ENCODE results near the gene SLC25A21. TPM values are rescaled to one million over a fixed set of nuclear protein-coding genes. Genes with fewer than 3 reads are reported as not detected.

SLC25A21 gene
- total RNA-seq, 1 experiment from 2014 or later, result 2.1 TPM

DNA sequence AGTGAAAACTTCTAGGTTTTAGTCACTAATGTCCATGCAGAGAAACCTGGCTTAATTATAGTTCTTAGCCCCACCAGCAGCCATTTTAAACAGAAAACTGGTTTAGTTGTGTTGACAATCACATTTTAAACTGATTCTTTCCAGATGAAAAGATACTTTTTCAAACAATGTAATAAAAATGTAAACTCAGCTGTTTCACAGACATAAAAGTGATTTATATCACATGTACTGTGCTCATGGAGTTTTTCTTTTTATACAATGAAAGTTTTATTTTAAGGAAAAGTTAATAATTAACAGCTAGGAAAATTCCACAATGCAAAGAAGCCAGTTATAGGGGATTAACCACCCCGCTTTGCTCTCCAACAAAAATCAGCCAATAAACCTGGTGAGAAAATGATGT lies 381.0 kb downstream of the SLC25A21 start:
- Histone ChIP-seq H3K27ac (ENCODE audit: low read length) (no peak overlapping the region), H3K4me1 (ENCODE audit: control insufficient read depth, insufficient read depth, low read length) (no peaks in the 10 kb centered on the region), H3K9me3 (ENCODE audit: control insufficient read depth, insufficient read depth, low read depth, low read length) (no peaks in the 10 kb centered on the region), H3K27me3 (ENCODE audit: control insufficient read depth, insufficient read depth, low read length) (no peaks in the 10 kb centered on the region), H3K4me3 (ENCODE audit: low read depth in 2 of 2, low read length in 2 of 2) (no peak overlapping the region), H3K36me3 (ENCODE audit: control insufficient read depth, insufficient read depth, low read length) (no peaks in the 10 kb centered on the region)
- ChIA-PET POLR2A (no interaction called here), CTCF (no interaction called here)
- no TSS peak for BruUV-seq (replicated peaks)
- no peak for DNase-seq (ENCODE audit: low read depth, low spot score)
- ATAC-seq, result no peak
- in situ Hi-C loops (cut with HindIII; ENCODE audit: low pct_unique_long_range_greater_than_20kb, low sequenced_read_pairs) (no loop called here), intact Hi-C loops (cut with micrococcal nuclease; ENCODE audit: unreplicated experiment) (no loop called here)
- TF ChIP-seq, protein P1, sequence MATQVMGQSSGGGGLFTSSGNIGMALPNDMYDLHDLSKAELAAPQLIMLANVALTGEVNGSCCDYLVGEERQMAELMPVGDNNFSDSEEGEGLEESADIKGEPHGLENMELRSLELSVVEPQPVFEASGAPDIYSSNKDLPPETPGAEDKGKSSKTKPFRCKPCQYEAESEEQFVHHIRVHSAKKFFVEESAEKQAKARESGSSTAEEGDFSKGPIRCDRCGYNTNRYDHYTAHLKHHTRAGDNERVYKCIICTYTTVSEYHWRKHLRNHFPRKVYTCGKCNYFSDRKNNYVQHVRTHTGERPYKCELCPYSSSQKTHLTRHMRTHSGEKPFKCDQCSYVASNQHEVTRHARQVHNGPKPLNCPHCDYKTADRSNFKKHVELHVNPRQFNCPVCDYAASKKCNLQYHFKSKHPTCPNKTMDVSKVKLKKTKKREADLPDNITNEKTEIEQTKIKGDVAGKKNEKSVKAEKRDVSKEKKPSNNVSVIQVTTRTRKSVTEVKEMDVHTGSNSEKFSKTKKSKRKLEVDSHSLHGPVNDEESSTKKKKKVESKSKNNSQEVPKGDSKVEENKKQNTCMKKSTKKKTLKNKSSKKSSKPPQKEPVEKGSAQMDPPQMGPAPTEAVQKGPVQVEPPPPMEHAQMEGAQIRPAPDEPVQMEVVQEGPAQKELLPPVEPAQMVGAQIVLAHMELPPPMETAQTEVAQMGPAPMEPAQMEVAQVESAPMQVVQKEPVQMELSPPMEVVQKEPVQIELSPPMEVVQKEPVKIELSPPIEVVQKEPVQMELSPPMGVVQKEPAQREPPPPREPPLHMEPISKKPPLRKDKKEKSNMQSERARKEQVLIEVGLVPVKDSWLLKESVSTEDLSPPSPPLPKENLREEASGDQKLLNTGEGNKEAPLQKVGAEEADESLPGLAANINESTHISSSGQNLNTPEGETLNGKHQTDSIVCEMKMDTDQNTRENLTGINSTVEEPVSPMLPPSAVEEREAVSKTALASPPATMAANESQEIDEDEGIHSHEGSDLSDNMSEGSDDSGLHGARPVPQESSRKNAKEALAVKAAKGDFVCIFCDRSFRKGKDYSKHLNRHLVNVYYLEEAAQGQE (IDR thresholded peaks at IDR 0.05; ENCODE audit: insufficient read depth in 1 of 2, low read depth in 2 of 2, low read length in 1 of 2), result no peak
- TF ChIP-seq TCF7L2 (IDR thresholded peaks at IDR 0.05; ENCODE audit: low read depth, low read length) (no peak), POLR2AphosphoS5 (IDR thresholded peaks at IDR 0.05; ENCODE audit: low read depth, low read length) (no peak), SIN3A (IDR thresholded peaks at IDR 0.05; ENCODE audit: borderline replicate concordance, insufficient read depth, low read depth, low read length) (no peak)
- TF ChIP-seq, protein P2, sequence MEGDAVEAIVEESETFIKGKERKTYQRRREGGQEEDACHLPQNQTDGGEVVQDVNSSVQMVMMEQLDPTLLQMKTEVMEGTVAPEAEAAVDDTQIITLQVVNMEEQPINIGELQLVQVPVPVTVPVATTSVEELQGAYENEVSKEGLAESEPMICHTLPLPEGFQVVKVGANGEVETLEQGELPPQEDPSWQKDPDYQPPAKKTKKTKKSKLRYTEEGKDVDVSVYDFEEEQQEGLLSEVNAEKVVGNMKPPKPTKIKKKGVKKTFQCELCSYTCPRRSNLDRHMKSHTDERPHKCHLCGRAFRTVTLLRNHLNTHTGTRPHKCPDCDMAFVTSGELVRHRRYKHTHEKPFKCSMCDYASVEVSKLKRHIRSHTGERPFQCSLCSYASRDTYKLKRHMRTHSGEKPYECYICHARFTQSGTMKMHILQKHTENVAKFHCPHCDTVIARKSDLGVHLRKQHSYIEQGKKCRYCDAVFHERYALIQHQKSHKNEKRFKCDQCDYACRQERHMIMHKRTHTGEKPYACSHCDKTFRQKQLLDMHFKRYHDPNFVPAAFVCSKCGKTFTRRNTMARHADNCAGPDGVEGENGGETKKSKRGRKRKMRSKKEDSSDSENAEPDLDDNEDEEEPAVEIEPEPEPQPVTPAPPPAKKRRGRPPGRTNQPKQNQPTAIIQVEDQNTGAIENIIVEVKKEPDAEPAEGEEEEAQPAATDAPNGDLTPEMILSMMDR (IDR thresholded peaks at IDR 0.05), result no peak

DNA sequence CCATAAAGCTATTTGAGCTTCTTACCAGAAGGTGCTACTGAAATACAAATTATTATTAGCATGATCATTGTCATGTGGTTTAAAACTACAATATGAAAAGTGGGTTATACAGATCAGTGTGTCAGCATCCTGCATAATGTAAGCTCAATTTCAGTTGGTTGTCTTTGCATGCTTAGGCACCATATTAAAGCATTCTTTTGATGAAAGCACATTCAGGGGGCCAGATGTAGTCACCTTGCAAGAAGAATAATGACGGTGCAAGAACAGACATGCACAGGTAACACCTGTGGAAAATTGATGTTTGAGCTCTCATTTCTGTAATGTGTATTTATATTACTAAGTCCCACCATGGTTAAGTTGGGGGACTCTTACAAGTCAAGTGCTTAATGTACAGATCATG lies 386.9 kb downstream of the SLC25A21 start:
- Histone ChIP-seq H3K4me1 (ENCODE audit: control insufficient read depth, insufficient read depth, low read length) (no peaks in the 10 kb centered on the region), H3K9me3 (ENCODE audit: control insufficient read depth, insufficient read depth, low read depth, low read length) (no peaks in the 10 kb centered on the region), H3K36me3 (ENCODE audit: control insufficient read depth, insufficient read depth, low read length) (no peaks in the 10 kb centered on the region), H3K4me3 (ENCODE audit: low read depth in 2 of 2, low read length in 2 of 2) (no peak overlapping the region), H3K27ac (ENCODE audit: low read length) (no peak overlapping the region), H3K27me3 (ENCODE audit: control insufficient read depth, insufficient read depth, low read length) (no peaks in the 10 kb centered on the region)
- ChIA-PET CTCF (no interaction called here), POLR2A (no interaction called here)
- no TSS peak for BruUV-seq (replicated peaks)
- in situ Hi-C loops (cut with HindIII; ENCODE audit: low pct_unique_long_range_greater_than_20kb, low sequenced_read_pairs), result no loop called here
- no peak for TF ChIP-seq TCF7L2 (IDR thresholded peaks at IDR 0.05; ENCODE audit: low read depth, low read length)
- TF ChIP-seq, protein P1 (IDR thresholded peaks at IDR 0.05; ENCODE audit: insufficient read depth in 1 of 2, low read depth in 2 of 2, low read length in 1 of 2), result no peak
- no peak for TF ChIP-seq SIN3A (IDR thresholded peaks at IDR 0.05; ENCODE audit: borderline replicate concordance, insufficient read depth, low read depth, low read length)
- TF ChIP-seq, protein P2 (IDR thresholded peaks at IDR 0.05), result no peak
- no peak for TF ChIP-seq POLR2AphosphoS5 (IDR thresholded peaks at IDR 0.05; ENCODE audit: low read depth, low read length)
- no peak for ATAC-seq
- intact Hi-C loops (cut with micrococcal nuclease; ENCODE audit: unreplicated experiment), result no loop called here
- no peak for DNase-seq (ENCODE audit: low read depth, low spot score)
